Activated T-cell treated with anti-CD3 and anti-CD28 coated beads, Interleukin-2, amount 50 U/mL, for 4 hours (primary cell): ENCODE measurements around the gene CEP290. TPM values are rescaled to one million over a fixed set of nuclear protein-coding genes. Genes with fewer than 3 reads are reported as not detected.

Experiments used
- ATAC-seq, 2 donors: fragments of 200-7000 bp; cut with Tn5 transposase; one replicate each; pipeline ENCODE4 v1.10.0; 2021
- DNase-seq: peaks from one replicate; pipeline ENCODE4 v3.0.0-alpha.2; 2020
- H3K27me3 Mint-ChIP-seq: one replicate; pipeline ENCODE4 v1.8.0; 2021; ENCODE audit warnings: low read depth, mixed read lengths
- H3K36me3 Mint-ChIP-seq: one replicate; pipeline ENCODE4 v1.8.0; 2022; ENCODE audit warnings: mixed read lengths; ENCODE audit not compliant: insufficient read depth
- H3K4me1 Mint-ChIP-seq: one replicate; pipeline ENCODE4 v1.8.0; 2021; ENCODE audit warnings: low read depth, mixed read lengths
- H3K4me3 Mint-ChIP-seq: one replicate; pipeline ENCODE4 v1.8.0; 2021; ENCODE audit warnings: mild to moderate bottlenecking, moderate library complexity, mixed read lengths
- H3K9me3 Mint-ChIP-seq: one replicate; pipeline ENCODE4 v1.8.0; 2021; ENCODE audit warnings: mixed read lengths
- total RNA-seq, 3 donors: library from RNA; stranded (reverse); gene quantifications; one replicate each; pipeline ENCODE4 v1.2.1, GENCODE V29; 2021

The CEP290 gene
- total RNA-seq, 3 donors from 2014 or later = 15.1 to 16.0 (median 15.8) TPM

DNA sequence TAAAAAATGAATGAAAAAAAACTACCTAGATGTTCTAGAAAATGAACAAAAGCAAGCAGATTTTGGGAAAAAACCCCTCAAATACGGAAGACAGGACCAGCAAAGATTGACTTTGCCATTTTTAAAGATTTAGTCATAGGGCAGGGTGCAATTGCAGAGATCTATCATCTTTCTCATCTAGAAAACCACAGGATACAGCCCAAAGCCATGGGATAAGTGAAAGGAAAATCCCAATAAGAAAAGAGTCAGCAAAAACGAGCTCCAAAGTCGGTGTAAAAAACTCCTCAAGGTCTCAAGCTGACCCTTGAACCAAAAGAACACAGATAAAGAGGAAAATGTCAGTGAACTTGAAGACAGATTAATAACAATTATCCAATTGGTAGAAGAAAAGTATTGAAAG lies 28.0 kb downstream of the CEP290 start:
- H3K9me3 Mint-ChIP-seq = no peaks in the 10 kb centered on the region
- ATAC-seq (no peak), DNase-seq (no peak)
- peaks cover 43% of the 10 kb centered on the region for H3K36me3 Mint-ChIP-seq
- H3K4me3 Mint-ChIP-seq = no peak overlapping the region
- no peaks in the 10 kb centered on the region for H3K27me3 Mint-ChIP-seq
- H3K4me1 Mint-ChIP-seq = peaks cover 2% of the 10 kb centered on the region

DNA sequence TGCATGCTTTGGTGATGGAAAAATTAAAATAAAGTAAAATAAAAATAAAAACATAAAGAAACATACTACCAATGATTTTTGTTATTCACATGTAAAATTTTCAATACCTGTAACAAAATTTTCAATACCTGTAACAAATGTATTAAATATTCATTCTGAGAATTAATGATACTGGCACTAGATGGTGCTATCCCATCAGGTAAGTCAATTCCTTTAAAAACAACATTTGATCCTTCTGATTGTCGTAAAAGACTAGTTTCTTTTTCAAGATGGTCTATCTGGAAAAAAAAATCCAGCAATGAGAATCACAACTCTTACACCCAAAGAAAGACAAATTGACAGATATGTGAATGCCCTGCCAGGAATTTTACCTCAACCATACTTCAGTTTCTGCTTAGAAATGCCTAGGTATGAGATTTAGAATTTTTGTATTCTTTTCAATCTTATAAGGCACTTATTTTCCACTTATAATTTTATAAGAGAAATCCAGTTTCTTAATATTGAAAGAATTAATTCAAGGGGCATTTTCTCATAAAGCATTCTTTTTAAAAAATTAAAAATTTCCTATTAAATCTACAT lies 30.7 kb downstream of the CEP290 start:
- ATAC-seq (no peak), DNase-seq (no peak)
- no peaks in the 10 kb centered on the region for H3K27me3 Mint-ChIP-seq
- H3K9me3 Mint-ChIP-seq = no peaks in the 10 kb centered on the region
- H3K4me3 Mint-ChIP-seq = no peak overlapping the region
- H3K36me3 Mint-ChIP-seq = peaks cover 36% of the 10 kb centered on the region
- H3K4me1 Mint-ChIP-seq = peaks cover 2% of the 10 kb centered on the region

DNA sequence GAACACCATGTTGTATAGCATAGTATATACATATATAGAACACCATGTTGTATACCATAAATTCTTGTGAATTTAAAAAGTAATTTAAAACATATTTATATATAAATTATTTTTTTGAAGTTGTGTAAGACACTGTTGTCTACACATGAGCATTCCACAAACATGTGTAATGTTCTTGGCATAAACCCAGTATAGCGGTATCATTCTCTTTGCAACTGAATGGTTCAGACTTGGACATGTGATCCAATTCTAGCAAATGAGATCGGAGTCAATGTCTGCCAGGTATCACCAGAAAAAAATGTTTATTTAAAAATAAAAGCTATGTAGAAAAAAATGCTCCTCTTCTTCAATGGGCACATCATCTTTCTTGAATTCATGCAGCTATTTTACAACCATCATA lies 33.9 kb downstream of the CEP290 start:
- Mint-ChIP-seq H3K9me3 (no peaks in the 10 kb centered on the region), H3K4me1 (peaks cover 2% of the 10 kb centered on the region), H3K36me3 (peaks cover 44% of the 10 kb centered on the region), H3K27me3 (no peaks in the 10 kb centered on the region), H3K4me3 (no peak overlapping the region)
- no peak for DNase-seq
- ATAC-seq = no peak

DNA sequence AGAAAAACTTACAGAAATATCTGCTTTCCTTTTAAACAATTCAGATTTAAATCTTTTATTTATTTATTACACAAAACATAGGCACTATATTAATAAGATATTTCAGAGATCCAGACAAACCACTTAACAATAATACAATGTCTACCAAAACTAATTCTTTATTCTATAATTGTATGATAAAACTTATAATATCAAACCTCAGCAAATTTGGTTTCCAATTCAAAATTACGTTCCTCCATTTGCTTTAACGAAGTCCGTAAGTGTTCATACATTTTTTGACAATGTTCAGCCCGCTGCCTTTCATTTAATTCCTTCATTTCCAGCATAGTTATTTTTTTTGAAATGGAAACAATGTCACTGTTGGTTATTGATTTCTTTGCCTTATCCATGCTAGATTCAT lies 48.3 kb downstream of the CEP290 start:
- Mint-ChIP-seq H3K4me3 (no peak overlapping the region), H3K9me3 (no peaks in the 10 kb centered on the region), H3K4me1 (no peaks in the 10 kb centered on the region), H3K36me3 (peaks cover 18% of the 10 kb centered on the region), H3K27me3 (no peaks in the 10 kb centered on the region)
- DNase-seq (no peak), ATAC-seq (no peak)

DNA sequence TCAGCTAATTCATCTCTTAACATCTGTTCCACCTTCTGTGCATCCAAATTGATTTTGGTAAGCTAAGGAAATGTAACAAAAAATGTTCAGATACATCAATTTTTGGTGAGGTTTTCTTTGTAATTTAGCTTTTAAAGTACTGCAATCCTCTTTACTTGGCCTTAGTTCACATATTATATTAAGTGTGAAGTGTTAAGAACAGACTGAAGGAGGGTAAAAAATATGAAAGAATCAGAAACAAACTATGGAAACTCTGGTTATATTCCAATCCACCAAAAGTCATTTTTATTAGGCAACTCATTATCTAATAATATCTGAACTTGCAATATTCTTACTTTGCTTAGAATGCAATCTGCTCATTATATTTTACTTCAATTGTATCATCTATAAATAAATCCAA lies 49.1 kb downstream of the CEP290 start:
- no peak overlapping the region for H3K4me3 Mint-ChIP-seq
- H3K9me3 Mint-ChIP-seq = no peaks in the 10 kb centered on the region

DNA sequence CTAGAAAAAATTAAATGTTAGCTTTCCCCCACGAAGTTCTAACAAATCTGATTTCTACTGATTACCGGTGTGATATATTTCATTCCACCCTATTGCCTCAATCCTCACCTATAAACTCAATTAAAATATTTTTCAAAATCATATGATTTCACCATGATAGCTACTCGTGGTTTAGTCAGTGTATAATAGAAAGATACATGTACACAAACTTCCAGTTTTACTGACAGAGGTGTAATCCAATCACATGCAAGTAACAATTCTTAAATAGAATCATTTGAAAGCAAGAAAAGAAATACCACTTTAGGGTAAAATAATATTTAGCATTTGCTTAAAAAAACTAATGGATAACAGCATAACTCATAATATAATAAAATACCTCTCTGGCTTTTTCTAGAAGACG lies 57.7 kb downstream of the CEP290 start:
- DNase-seq (no peak), ATAC-seq (no peak)
- Mint-ChIP-seq H3K27me3 (no peaks in the 10 kb centered on the region), H3K4me1 (no peaks in the 10 kb centered on the region), H3K4me3 (no peak overlapping the region), H3K9me3 (no peaks in the 10 kb centered on the region), H3K36me3 (peaks cover 43% of the 10 kb centered on the region)

More for the DNA sequence above, 49.1 kb downstream of the CEP290 start:
- ATAC-seq (no peak), DNase-seq (no peak)
- Mint-ChIP-seq H3K27me3 (no peaks in the 10 kb centered on the region), H3K4me1 (no peaks in the 10 kb centered on the region), H3K36me3 (peaks cover 16% of the 10 kb centered on the region)

DNA sequence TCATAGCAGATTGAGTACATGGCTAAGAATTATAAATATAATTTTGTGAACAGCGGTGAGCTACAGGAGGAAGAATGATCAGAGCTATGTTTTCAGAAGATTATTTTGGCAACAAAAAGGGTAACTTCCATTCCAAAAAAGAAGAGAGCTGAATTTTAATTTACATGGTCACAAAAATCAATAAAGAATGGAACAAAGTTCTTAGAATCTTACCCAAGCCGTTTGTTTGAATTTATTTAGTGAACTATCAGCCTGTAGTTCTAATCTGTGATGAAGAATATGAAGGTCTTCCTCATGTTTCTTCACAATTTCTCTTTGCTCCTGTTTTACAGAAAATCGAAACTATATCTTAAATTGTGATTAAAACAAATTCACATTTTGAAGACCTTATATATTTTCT lies 58.3 kb downstream of the CEP290 start:
- Mint-ChIP-seq H3K4me3 (no peak overlapping the region), H3K27me3 (no peaks in the 10 kb centered on the region), H3K4me1 (no peaks in the 10 kb centered on the region), H3K9me3 (no peaks in the 10 kb centered on the region), H3K36me3 (peaks cover 38% of the 10 kb centered on the region)
- DNase-seq = no peak
- ATAC-seq = no peak

DNA sequence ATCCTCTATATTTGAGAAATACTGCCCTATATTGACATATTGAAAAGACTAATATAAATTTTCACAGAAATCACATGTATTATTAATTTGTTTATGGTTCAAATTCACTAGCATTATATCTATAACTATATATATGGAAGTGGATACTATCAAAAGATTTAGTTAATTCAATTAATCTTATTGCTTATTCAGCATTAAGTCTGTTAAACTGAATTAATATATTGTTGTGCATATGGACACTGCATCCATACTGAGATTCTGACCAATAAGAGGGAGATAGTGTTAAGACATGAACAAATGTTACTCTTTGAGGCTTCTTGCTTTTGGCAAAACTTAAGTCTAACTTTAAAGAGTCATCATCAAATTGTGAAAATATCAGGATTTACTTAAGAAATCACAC lies 60.6 kb downstream of the CEP290 start:
- no peaks in the 10 kb centered on the region for H3K9me3 Mint-ChIP-seq
- ATAC-seq = no peak

DNA sequence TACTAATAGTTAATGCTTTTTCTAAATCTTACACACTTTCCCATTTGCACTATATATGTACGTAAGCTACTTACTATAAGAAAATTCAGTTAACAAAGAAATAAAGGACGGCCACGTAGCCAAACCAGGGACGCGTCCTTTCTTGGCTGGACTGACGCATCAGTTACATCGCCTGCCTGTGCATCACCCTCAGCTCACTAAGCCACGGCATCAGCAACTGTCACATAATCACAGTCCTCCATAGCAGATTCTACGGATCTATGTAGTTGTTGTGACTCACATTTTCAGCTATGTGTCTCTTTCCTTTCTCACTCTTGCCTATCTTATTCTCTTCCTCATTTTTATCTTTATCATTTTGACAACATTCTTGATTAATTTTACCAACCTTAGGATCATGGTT lies 74.6 kb downstream of the CEP290 start:
- H3K4me1 Mint-ChIP-seq = peaks cover 9% of the 10 kb centered on the region
- H3K4me3 Mint-ChIP-seq = no peak overlapping the region
- no peak for ATAC-seq
- peaks cover 38% of the 10 kb centered on the region for H3K36me3 Mint-ChIP-seq
- no peaks in the 10 kb centered on the region for H3K27me3 Mint-ChIP-seq
- no peak for DNase-seq
- no peaks in the 10 kb centered on the region for H3K9me3 Mint-ChIP-seq

More for the DNA sequence above, 60.6 kb downstream of the CEP290 start:
- H3K36me3 Mint-ChIP-seq = peaks cover 45% of the 10 kb centered on the region
- H3K27me3 Mint-ChIP-seq = no peaks in the 10 kb centered on the region
- no peaks in the 10 kb centered on the region for H3K4me1 Mint-ChIP-seq
- H3K4me3 Mint-ChIP-seq = no peak overlapping the region
- no peak for DNase-seq

DNA sequence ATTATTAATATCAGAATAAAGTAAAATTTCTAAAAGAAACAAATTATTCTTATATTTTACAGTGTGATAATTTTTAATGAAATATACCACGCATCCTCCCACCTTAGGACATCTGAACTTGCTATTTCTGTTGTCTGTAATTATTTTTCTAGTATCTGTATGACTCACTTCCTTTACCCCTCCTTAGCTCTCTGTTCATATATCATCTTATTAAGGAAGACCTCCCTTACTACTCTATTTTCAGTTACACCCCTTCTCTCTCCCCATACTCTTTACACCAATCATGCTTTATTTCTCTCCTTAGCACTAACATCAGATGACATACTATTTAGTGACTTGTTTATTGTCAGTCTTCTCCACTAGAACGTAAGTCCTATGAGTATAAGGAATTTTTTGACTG lies 78.5 kb downstream of the CEP290 start:
- no peak for DNase-seq
- Mint-ChIP-seq H3K9me3 (no peaks in the 10 kb centered on the region), H3K27me3 (no peaks in the 10 kb centered on the region), H3K4me3 (no peak overlapping the region), H3K36me3 (peaks cover 30% of the 10 kb centered on the region), H3K4me1 (peaks cover 9% of the 10 kb centered on the region)
- no peak for ATAC-seq

DNA sequence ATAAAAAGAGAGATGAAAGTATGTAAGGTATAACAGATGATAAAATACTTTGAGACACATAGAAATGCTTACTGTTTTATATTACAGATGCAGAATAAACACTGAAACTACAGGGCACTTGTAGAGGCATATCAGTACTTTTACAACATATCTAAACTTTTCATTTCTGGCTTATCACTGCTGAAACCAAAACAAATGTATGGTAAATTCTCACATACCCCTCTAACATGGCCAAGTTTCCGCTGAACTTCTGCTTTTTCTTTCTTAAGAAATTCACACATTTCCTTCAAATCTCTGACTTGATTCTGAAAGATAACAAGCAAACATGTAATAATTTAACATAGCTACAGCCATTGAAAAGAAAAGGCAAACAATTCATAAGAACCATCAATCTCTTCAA lies 79.4 kb downstream of the CEP290 start:
- Mint-ChIP-seq H3K4me3 (no peak overlapping the region), H3K27me3 (no peaks in the 10 kb centered on the region), H3K4me1 (peaks cover 9% of the 10 kb centered on the region), H3K9me3 (no peaks in the 10 kb centered on the region), H3K36me3 (peaks cover 34% of the 10 kb centered on the region)
- DNase-seq = no peak
- ATAC-seq = no peak

DNA sequence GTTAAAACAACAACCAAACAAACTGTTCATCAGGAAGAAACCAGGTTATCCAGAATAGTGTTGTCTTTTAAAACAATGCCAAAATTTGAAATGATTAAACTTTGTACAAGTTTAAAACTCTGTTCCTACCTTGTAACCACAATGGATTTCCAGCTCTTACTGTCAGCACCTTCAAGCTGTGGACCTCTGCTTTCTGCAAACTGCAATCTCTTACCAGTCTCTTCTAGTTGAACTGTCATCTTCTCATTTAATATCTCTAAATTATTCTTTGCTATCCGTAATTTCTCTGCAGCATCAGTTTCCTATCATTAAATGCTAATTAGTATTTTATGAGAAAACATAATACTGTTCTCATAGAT lies 83.2 kb downstream of the CEP290 start:
- Mint-ChIP-seq H3K4me1 (peaks cover 9% of the 10 kb centered on the region), H3K27me3 (no peaks in the 10 kb centered on the region), H3K9me3 (no peaks in the 10 kb centered on the region), H3K4me3 (no peak overlapping the region), H3K36me3 (peaks cover 39% of the 10 kb centered on the region)
- DNase-seq = no peak
- ATAC-seq = no peak

DNA sequence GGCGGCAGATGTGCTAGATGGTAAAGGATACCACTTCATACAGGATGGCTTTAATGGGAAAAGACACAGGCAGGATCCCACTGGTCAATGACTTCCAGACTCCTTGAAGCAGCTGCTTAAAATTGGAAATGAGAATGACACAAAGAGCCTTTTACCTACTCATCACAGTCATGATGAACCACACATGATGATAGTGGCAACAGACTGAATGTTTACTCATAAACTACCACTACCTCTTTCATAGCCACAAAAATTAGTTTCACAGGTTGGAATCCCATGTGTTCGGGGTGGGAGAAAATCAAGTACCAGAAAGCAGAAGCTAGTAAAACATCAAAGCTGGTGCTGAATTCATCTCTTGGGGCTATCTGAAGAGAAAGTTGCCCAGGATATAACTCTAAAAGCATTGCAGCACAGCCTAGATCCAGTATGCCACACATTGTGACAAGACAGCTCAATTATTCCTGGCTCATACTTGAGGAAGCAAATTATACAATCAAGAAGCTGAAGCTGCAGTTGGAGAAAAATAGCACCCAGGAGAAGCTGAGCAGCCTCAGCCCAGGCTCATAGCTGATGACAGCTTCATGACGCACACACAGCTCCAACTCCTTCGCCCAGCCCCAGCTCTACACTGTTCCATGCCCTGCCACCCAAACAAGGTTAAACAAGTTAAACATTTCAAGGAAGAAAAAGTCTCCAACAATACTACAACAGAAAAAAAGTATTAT lies 83.7 kb downstream of the CEP290 start:
- peaks cover 35% of the 10 kb centered on the region for H3K36me3 Mint-ChIP-seq
- peaks cover 5% of the 10 kb centered on the region for H3K4me1 Mint-ChIP-seq
- no peaks in the 10 kb centered on the region for H3K27me3 Mint-ChIP-seq
- H3K9me3 Mint-ChIP-seq = no peaks in the 10 kb centered on the region
- no peak for DNase-seq
- no peak overlapping the region for H3K4me3 Mint-ChIP-seq
- ATAC-seq = no peak

DNA sequence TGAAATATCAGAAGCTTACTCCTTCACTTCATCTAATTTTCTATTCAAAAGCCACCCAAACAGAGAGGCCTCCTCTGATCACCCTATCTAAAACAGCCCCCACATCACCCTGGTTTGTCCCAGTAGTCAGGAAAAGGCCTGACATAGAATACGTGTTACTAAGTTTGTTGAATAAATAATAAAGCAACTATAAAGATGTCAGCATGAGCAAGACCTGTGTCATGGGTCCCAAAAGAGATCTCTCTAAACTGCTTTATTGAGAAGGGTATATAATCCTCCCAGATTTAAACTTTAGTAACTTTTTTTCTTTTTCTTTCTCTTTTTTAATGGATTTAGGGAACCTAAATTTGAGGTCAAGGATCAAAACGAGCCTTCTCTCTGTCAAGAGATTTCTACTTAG lies 85.3 kb downstream of the CEP290 start:
- DNase-seq (no peak), ATAC-seq (no peak)
- H3K4me1 Mint-ChIP-seq = no peaks in the 10 kb centered on the region
- no peaks in the 10 kb centered on the region for H3K27me3 Mint-ChIP-seq
- no peaks in the 10 kb centered on the region for H3K9me3 Mint-ChIP-seq
- H3K4me3 Mint-ChIP-seq = no peak overlapping the region
- H3K36me3 Mint-ChIP-seq = peaks cover 27% of the 10 kb centered on the region

DNA sequence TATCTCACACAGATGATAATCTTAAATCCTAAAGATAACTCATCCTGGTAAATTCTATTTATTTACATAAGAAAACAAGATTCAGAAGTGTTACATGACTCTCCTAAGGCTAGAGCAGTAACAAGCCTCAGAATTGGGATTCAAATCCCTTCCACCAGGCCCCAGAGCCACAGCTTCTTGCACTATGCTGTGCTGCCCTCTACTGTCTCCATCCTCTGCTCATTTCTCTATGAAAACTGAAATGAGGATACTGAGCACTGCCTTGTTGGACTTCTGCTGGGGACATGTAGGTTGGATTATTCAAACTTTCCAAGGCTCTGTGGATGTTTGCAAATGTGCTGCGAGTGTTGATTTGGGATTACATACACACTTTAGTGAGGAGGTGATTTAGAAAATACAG lies 89.2 kb downstream of the CEP290 start:
- Mint-ChIP-seq H3K4me3 (no peak overlapping the region), H3K9me3 (no peaks in the 10 kb centered on the region), H3K27me3 (no peaks in the 10 kb centered on the region), H3K36me3 (peaks cover 20% of the 10 kb centered on the region), H3K4me1 (no peaks in the 10 kb centered on the region)
- ATAC-seq (no peak), DNase-seq (no peak)
